HG03159 (cell line): ENCODE data around the gene MIEN1.
A peak's percentile ranks its signal among the peaks of the same experiment; 100 is the strongest.
"Not testable (repeated sequence)": the region's sequence is repeated elsewhere in the genome, so short reads cannot be mapped to it uniquely, and the experiment has no call there.

Experiments used
- ATAC-seq: cut with Tn5 transposase; IDR thresholded peaks from one replicate; pipeline ENCODE4 v1.9.1; 2021; ENCODE audit warnings: mild to moderate bottlenecking, moderate library complexity; ENCODE audit not compliant: unreplicated experiment

The MIEN1 gene

DNA sequence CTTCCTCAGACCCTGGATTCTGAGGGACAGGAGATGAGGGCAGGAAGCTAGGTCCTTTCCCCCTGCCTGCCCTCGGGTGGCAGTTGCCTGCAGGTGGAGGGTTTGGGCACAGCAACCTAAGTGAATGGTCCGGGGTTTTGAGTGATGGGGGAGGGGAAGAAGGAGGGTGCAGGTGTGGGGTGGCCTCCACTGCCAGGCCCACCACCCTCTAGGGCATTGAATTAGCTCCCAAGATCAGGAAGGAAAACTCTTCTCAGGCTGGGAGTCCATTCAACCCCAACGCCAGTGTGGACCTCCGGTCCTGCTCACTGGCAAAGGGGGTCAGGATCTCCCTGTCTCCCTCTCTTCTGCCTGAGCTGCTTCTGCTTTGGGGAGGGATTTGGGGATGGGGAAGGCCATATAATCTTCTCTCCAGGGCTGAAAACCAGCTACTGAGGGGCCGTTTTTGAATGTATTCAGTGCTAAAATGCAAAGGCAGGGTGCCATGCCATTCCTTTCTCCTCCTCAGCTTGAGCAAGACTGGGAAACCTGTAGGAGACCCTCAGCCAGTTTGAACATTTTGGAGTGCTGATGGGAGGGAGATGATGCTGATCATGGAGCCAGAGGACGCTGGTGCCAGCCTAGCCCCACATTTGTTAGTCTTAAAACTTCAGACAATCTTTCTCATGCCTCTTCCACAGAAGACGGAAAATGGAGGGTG lies 26.2 kb upstream of the MIEN1 start:
- no peak for ATAC-seq

DNA sequence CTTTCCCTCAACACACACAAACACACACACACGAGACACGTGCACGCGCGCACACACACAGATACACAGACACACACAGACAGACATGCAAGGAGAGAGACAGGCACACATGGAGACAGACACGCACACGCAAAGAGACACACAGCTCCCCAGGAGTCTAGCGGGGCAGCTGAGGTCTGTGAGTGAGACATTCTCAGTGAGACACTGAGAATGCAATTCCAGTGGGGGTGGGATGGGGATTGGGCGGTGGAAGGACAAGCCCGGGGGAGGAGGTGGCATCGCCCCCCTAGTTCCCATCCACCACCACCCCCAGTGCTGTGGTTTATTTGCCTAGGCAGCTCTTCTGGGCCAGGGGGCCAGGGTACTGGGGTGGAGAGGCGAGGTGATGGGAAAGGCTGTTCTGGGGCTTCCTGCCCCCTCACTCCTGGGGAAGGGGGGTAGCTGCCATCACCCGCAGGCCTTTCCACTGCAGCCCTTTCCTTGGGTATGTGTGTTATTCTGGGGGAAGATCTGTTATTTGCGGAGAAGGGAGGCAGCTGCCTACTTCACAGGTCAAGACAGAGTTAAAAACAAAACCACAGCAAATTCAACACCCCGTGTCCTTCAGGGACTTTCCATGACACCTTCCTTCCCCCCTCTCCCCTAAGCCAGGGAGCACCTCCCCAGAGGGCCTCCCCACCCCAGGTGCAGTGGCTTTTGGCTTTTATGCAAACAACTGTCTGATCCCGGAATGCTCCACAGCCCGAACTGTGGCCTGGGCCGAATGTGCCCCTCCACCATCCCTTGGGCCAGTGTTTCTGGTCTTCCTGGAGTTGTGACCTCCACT lies 25.4 kb upstream of the MIEN1 start:
- ATAC-seq = no peak

DNA sequence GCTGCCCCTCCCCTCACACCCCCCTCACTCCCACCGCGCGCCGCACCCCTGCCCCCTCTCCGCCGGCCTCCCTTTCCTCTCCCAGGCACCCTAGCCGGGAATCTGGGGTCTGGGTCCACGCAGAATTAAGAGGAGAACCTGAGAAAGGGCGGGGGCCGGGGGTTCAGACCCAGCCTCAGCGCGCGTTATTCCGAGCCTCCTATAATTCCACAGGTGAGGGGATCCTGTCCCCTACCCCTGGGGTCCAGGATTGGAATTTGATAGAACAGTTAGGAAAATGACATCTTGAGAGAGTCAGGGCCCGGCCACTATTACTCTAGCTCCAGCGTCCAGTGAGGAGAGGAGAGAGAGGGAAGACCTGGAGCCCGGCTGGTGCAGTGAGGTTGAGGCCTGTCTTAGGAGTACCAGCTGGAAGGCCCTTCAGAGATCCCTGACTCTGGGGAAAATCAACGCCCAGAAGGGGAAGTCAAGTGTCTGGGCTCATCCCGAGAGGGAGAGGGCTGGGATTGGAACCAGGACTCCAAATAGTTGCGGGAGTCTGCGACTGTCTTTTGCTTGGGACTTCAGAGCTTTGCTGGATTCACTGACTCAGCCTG lies 24.7 kb upstream of the MIEN1 start:
- no peak for ATAC-seq

DNA sequence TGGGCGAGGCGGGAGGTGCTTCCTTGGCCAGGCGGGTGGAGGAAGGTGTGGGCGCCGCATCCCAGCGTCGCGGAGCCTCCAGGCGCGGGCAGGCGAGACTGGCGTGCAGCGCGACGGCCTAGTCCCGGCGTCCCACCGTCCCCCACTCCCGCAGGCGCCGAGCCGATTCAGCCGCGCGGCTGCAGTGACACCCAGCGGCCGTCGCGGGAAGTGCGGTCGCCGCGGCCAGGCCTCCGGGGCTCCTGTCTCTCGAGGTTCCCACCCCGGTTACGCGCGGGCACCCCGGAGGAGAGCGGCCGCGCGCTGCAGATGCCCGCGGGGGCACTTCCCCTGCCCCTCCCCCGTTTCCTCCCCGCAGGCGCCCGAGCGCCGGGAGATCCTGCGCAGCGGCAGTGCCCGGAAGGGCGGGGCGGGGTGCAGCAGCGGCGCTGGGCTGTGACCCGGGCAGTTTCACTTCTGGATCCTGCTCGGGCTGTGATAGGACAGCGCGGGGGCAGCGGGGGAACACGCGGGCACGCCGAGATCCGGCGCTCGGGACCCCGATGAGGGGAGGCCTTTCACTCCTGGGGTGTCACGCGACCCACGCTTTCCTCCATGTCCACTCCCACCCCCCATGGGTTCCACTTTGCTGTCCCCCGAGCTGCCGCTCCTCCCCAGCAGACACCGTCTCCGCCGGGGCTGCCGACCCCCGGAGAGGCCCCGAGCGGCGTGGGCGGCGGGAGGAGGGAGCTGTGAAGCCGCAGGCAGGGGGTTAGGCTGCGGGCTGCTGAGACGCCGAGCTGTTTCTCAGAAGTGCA lies 24.0 kb upstream of the MIEN1 start:
- peak; percentile 59 for ATAC-seq

DNA sequence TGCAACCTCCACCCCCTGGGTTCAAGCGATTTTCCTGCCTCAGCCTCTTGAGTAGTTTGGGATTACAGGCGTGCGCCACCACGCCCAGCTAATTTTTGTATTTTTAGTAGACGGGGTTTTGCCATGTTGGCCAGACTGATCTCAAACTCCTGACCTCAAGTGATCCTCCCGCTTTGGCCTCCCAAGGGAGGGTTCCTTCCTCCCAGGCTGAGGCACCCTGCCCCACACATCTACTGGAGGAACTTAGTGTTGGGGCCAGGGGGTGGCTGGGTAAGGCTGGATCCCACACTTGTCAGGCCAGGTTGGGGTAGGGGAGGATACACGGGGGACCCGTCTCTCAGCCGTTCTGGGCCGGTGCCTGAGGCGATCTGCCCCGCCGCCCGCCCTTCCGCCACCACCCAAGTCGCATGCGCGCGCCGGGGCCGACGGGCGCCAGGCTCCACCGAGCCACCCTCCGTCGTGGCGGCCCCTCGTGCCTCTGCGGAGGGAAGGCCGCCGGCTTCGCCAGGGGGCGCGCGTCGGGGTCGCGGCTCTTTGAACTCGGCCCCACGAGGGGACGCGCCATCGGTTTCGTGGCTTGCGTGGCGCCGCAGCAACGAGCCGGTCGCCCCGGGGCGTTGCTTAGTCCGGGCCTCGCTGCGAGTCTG lies 23.3 kb upstream of the MIEN1 start:
- peak; percentile 19 for ATAC-seq

DNA sequence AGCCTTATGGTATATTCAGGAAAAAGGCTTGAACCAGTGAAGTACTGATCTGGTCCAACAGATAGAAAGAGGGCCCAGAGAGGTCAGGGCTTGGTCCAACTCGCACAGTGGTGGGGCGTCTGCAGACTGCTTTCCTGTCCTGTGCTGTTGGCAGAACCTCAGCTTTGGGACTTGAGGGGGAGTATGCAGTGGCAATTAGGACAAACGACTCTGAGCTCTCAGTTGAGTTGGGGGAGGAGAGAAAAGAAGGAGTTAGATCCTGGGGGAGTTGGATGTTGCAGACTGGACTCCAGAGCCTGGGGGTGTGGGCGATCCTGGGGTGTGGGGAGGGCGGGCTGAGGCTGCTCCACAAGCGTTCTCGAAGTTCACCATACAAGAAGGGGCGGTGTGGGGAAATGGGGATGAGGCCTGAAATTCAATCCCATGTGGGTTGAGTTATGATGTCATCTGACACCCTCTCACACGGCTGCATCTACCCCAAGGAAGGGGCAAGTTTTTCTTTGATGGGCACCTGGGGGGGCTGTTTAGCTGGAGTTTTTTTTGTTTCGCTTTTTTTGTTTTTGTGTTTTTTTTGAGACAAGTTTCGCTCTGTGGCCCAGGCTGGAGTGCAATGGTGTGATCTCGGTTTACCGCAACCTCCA lies 22.0 kb upstream of the MIEN1 start:
- no peak for ATAC-seq

DNA sequence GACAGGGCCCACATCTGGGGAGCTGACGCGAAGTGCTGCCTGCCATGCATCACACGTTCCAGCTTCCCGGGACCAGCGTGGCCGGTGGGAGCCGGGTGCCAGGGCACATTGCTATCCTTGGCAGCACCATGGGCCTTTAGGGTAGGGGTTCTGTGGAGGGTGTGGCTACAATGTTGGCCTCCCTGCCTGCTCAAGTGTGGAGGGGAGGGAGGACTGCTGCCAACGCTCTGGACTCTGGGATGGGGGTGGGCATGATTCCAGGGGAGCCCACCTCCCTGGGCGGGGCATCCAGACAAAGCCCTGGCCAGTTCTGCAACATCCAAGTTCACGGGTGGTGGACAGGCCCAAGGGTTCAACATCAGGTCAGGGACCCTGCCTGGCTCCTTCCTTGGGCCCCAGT lies 21.3 kb upstream of the MIEN1 start:
- ATAC-seq = no peak

DNA sequence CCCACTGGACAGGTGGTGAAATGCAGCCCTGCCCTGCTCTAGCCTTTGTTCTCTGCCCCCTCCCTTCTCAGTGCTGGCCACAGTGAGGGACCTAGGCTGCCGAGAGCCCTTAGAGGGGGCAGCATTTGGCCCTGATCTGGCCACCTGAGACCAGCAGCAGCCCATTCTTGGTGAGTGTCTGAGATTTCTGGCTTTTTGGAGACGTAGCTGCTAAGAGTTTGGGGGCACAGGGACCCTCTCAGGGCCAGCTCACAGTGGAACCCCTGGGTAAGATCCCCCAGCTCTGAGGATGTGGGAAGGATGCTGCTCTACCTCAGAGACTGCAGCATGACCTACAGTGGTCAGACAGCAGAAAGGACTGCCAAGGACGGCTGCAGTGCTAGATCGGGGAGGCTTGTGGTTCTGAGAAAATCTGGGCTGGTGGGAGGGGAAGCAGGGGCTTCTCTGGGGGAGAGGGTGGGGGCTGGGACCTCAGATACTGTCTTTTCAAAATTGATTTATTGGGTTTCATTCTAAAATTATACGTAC lies 20.7 kb upstream of the MIEN1 start:
- no peak for ATAC-seq

DNA sequence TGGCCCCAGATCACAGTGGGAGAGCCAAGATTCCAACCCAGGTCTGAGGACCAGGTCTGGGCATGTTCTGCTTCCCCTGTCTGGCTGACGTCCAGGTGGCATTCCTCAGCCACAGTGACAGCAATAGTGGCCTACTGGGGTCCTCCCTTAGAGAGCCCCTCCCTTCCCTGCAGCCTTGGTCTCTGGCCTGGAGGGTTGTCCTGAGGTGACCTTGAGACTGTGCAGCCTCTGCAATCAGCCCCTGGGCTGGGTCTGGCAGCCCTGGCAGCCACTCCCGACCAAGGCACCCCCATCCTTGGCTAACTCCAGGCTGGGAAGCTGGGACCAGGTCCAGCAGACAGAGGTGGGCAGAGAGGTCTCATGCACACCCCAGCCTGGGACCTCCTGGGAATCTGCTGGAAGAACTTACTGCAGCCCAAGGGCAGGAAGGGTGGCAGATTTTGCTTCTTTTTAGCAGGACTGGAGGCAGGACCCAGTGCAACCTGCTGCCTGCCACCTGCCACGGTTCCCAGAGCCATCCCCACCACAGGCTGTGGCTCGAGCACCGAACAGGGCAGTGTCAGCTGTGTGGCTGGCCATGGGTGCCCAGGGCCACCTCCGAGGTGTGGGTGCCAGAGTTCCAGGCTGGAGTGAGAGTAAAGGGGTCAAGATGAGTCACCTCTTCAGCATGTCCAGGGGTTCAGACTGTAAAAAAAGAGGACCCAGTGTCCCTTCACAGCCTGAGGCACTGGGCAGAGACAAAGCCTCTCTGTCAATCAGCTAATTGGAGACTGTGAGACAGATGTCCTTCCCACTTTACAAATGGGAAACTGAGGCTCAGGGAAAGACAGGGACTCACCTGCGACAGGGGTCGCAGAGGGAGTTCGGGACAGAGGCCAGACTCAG lies 20.0 kb upstream of the MIEN1 start:
- ATAC-seq = no peak

DNA sequence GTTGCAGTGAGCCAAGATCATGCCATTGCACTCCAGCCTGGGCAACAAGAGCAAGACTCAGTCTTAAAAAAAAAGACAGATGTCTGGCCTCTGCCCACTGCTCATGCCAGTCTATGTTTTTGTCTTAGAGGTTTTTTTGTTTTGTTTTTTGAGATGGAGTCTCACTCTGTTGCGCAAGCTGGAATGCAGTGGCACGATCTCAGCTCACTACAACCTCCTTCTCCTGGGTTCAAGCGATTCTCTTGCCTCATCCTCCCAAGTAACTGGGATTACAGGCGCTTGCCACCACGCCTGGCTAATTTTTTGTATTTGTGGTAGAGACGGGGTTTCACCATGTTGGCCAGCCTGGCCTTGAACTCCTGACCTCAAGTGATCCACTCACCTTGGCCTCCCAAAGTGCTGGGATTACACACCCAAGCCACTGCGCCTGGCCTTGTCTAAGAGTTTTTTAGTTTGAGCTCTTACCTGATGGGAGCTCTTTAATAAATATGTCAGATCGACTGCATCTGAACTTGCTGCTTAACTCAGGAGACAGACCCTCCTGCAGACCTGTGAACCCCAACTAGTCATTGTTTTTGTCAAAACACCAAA lies 18.2 kb upstream of the MIEN1 start:
- not testable (repeated sequence) for ATAC-seq

DNA sequence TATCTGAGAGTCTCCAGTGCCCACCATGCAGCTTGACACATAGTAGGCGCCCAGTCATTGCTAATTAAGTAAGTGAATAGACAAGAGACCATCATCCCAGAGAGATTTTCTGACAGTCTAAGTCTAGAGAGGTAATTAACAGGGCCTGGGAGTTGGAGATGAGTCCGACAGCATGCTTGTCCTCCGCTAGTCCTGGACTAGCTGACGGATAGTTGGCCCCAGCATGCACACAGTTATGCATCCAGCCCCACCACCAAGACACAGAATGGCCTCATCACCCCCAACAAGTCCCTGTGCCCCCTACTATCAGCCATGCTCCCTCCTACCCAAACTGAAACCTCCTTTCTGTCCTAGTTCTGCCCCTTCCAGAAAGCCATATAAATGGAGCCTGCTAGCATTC lies 17.4 kb upstream of the MIEN1 start:
- ATAC-seq = no peak

DNA sequence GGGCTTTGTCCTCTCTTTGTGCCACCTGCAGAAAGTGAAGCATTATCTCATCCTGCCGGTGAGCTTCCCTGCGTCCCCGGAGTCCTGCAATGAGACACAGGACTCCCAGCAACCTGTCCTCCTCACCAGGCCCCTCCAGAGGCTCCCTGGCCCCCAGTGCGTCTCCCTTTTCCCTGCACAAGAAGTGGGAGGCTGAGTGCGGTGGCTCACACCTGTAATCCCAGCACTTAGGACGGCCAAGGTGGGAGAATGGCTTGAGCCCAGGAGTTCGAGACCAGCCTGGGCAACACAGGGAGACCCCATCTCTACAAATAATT lies 15.8 kb upstream of the MIEN1 start:
- no peak for ATAC-seq

DNA sequence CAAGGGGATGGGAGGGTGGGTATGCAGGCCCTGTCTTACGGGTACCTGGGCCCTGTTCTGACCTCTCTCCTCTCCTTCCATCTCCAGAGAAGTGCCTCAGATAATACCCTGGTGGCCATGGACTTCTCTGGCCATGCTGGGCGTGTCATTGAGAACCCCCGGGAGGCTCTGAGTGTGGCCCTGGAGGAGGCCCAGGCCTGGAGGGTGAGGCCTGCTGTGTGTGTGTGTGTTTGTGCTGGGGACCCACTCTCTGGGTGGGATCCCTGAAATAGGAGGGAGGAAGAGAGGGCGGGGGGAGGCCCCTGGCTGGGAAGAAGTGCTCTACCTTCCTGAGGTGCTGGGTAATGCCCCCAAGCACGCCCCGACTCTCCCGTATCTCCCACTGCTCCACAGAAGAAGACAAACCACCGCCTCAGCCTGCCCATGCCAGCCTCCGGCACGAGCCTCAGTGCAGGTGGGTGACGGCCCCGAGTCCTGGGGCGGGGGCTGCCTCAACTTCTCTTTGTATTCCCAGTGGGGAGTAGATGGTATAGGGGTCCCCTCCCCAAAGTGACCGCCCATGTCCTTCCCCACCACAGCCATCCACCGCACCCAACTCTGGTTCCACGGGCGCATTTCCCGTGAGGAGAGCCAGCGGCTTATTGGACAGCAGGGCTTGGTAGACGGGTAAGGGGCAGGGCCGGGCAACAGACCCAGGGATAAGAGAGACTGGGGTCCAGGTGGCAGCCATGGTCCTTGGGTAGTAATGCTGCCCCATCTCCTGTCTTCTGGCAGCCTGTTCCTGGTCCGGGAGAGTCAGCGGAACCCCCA lies 15.2 kb upstream of the MIEN1 start:
- ATAC-seq = no peak

DNA sequence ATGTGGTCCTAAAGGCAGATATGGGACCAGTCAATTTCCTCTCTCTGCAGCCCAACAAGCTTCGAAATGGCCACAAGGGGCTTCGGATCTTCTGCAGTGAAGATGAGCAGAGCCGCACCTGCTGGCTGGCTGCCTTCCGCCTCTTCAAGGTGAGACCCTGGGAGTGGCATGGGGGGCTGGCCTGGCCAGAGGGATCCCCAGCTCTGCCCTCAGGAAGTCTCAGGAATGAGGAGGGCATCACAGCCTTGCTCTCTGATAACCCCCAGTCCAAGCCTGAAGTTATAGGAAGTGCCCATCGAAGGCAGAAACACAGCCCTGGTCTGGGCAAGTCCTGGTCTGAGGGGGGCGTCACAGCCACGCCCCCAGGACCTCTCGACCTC lies 14.5 kb upstream of the MIEN1 start:
- ATAC-seq = no peak

DNA sequence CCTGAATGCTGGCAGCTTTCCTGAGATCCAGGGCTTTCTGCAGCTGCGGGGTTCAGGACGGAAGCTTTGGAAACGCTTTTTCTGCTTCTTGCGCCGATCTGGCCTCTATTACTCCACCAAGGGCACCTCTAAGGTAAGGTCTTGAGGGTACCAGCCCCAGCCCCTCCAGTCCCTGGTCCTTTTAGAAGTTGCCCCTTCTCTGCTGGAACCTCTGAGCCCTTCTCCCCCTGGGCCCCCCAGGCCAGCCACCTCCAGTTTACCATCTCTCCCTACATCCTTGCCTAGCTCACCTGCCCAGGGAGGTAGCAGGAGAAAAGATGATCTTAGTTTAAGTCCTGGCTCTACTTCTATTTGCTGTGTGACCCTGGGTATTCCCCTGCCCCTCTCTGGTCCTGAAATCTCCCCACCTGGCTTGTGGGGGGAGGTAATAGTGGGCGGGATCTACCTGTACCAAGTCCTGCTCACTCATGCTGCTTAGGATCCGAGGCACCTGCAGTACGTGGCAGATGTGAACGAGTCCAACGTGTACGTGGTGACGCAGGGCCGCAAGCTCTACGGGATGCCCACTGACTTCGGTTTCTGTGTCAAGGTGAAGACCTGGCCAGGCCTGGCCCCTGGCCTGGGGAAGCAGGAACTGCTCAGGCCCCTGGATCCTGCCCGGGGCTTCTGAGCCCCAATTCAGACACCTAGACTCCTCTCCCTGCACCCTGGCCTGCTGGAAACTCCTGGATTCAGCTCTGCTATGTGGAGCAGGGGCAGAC lies 13.9 kb upstream of the MIEN1 start:
- no peak for ATAC-seq

DNA sequence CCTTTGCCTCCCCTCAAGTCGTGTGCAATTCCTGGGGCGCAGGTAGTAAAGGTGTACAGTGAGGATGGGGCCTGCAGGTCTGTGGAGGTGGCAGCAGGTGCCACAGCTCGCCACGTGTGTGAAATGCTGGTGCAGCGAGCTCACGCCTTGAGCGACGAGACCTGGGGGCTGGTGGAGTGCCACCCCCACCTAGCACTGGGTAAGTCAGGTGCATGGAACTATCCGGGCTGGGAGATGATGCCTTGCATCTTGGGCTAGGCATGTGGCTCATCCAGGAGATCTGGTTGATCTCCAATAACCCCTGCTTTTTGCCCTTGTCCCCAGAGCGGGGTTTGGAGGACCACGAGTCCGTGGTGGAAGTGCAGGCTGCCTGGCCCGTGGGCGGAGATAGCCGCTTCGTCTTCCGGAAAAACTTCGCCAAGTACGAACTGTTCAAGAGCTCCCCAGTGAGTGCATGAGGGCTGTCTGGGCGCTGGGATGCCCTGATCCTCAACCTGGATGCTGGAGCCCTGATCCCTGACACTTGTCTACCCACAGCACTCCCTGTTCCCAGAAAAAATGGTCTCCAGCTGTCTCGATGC lies 12.6 kb upstream of the MIEN1 start:
- ATAC-seq = no peak
